Stimulated activated naive CD8-positive, alpha-beta T cell treated with anti-CD3 and anti-CD28 coated beads, Interleukin-15, amount 100 ng/mL, for 72 hours (primary cell): ENCODE results near the gene PNLIPRP3.
A peak's percentile ranks its signal among the peaks of the same experiment; 100 is the strongest.
"Not testable (repeated sequence)": the region's sequence is repeated elsewhere in the genome, so short reads cannot be mapped to it uniquely, and the experiment has no call there.

Source experiments
- ATAC-seq: fragments of 150-1000 bp; cut with Tn5 transposase; 2 replicates; pipeline ENCODE4 v1.10.0; 2021; ENCODE audit warnings: mild to moderate bottlenecking, moderate library complexity
- DNase-seq, 2 donors: peaks; one replicate each; pipeline ENCODE4 v3.0.0; 2021 to 2022
- H3K27ac Mint-ChIP-seq, 2 donors: one replicate each; pipeline ENCODE4 v1.8.0; 2022; ENCODE audit warnings: mild to moderate bottlenecking in 2 of 2, mixed read lengths in 2 of 2, moderate library complexity in 2 of 2
- H3K27me3 Mint-ChIP-seq: one replicate; pipeline ENCODE4 v1.8.0; 2022; ENCODE audit warnings: mixed read lengths
- H3K4me1 Mint-ChIP-seq: one replicate; pipeline ENCODE4 v1.8.0; 2022; ENCODE audit warnings: mild to moderate bottlenecking, mixed read lengths
- H3K4me3 Mint-ChIP-seq, 2 donors: one replicate each; pipeline ENCODE4 v1.8.0; 2022; ENCODE audit warnings: mild to moderate bottlenecking in 2 of 2, mixed read lengths in 2 of 2, moderate library complexity in 1 of 2
- H3K9me3 Mint-ChIP-seq, 2 donors: one replicate each; pipeline ENCODE4 v1.8.0; 2022; ENCODE audit warnings: mixed read lengths in 2 of 2

Gene PNLIPRP3

GRCh38 chr10:116427671-116428070, at the start of gene PNLIPRP3:
TSS of gene PNLIPRP3 (plus strand) at chr10:116427847. CDS start at chr10:116428013, 166 bp downstream.
- H3K4me1 Mint-ChIP-seq, result no peaks in the 10 kb centered on the region
- H3K9me3 Mint-ChIP-seq, result no peaks in the 10 kb centered on the region
- DNase-seq (no peak), ATAC-seq (no peak)
- H3K4me3 Mint-ChIP-seq, result no peak within 1 kb of the TSS
- no peak within 1 kb of the TSS for H3K27ac Mint-ChIP-seq
- H3K27me3 Mint-ChIP-seq, result no peaks in the 10 kb centered on the region

GRCh38 chr10:116382290-116382689, 45.4 kb upstream of the PNLIPRP3 start:
- H3K4me3 Mint-ChIP-seq, result no peak overlapping the region
- ATAC-seq, result no peak
- no peaks in the 10 kb centered on the region for H3K9me3 Mint-ChIP-seq
- H3K27me3 Mint-ChIP-seq, result no peaks in the 10 kb centered on the region
- no peak for DNase-seq
- H3K27ac Mint-ChIP-seq, result no peak overlapping the region
- no peaks in the 10 kb centered on the region for H3K4me1 Mint-ChIP-seq

- ATAC-seq (peak; percentile 26), DNase-seq (no peak)
- no peak overlapping the region for H3K27ac Mint-ChIP-seq
- H3K27me3 Mint-ChIP-seq, result peaks cover 8% of the 10 kb centered on the region
- H3K4me1 Mint-ChIP-seq, result no peaks in the 10 kb centered on the region
- H3K4me3 Mint-ChIP-seq, result no peak overlapping the region
- H3K9me3 Mint-ChIP-seq, result no peaks in the 10 kb centered on the region
Observed at GRCh38 chr10:116385311-116385710, 42.3 kb upstream of the PNLIPRP3 start.

GRCh38 chr10:116385994-116386809, 41.4 kb upstream of the PNLIPRP3 start:
- no peak overlapping the region for H3K27ac Mint-ChIP-seq
- H3K4me1 Mint-ChIP-seq, result no peaks in the 10 kb centered on the region
- H3K27me3 Mint-ChIP-seq, result peaks cover 16% of the 10 kb centered on the region
- H3K9me3 Mint-ChIP-seq, result no peaks in the 10 kb centered on the region
- no peak overlapping the region for H3K4me3 Mint-ChIP-seq
- DNase-seq, result no peak
- no peak for ATAC-seq

- peak; percentile 37 for ATAC-seq
- not testable (repeated sequence) for H3K4me1 Mint-ChIP-seq, H3K27ac Mint-ChIP-seq, DNase-seq, H3K4me3 Mint-ChIP-seq, H3K9me3 Mint-ChIP-seq
- peaks cover 32% of the 10 kb centered on the region for H3K27me3 Mint-ChIP-seq
Observed at GRCh38 chr10:116393246-116393831, 34.3 kb upstream of the PNLIPRP3 start.

- H3K27me3 Mint-ChIP-seq, result peaks cover 28% of the 10 kb centered on the region
- H3K4me1 Mint-ChIP-seq, result no peaks in the 10 kb centered on the region
- no peak for DNase-seq
- ATAC-seq, result no peak
- no peak overlapping the region for H3K27ac Mint-ChIP-seq
- H3K4me3 Mint-ChIP-seq, result no peak overlapping the region
- no peaks in the 10 kb centered on the region for H3K9me3 Mint-ChIP-seq
Observed at GRCh38 chr10:116395223-116395985, 32.2 kb upstream of the PNLIPRP3 start.

- H3K27ac Mint-ChIP-seq, result no peak overlapping the region
- no peak for DNase-seq
- H3K27me3 Mint-ChIP-seq, result peaks cover 30% of the 10 kb centered on the region
- no peaks in the 10 kb centered on the region for H3K9me3 Mint-ChIP-seq
- H3K4me1 Mint-ChIP-seq, result no peaks in the 10 kb centered on the region
- no peak for ATAC-seq
- H3K4me3 Mint-ChIP-seq, result no peak overlapping the region
Observed at GRCh38 chr10:116398224-116398623, 29.4 kb upstream of the PNLIPRP3 start.

GRCh38 chr10:116402858-116403257, 24.8 kb upstream of the PNLIPRP3 start:
- ATAC-seq (no peak), DNase-seq (no peak)
- no peaks in the 10 kb centered on the region for H3K4me1 Mint-ChIP-seq
- H3K9me3 Mint-ChIP-seq, result peaks cover 0 to 5% of the 10 kb centered on the region in 2 donors
- H3K27me3 Mint-ChIP-seq, result peaks cover 26% of the 10 kb centered on the region
- H3K4me3 Mint-ChIP-seq, result no peak overlapping the region
- no peak overlapping the region for H3K27ac Mint-ChIP-seq

GRCh38 chr10:116403740-116404250, 23.9 kb upstream of the PNLIPRP3 start:
- Mint-ChIP-seq H3K27ac (no peak overlapping the region), H3K4me3 (no peak overlapping the region)
- DNase-seq, result no peak

GRCh38 chr10:116408719-116409118, 18.9 kb upstream of the PNLIPRP3 start:
- no peaks in the 10 kb centered on the region for H3K4me1 Mint-ChIP-seq

More at GRCh38 chr10:116403740-116404250, 23.9 kb upstream of the PNLIPRP3 start:
- H3K4me1 Mint-ChIP-seq, result no peaks in the 10 kb centered on the region
- H3K9me3 Mint-ChIP-seq, result peaks cover 0 to 5% of the 10 kb centered on the region in 2 donors
- no peak for ATAC-seq
- peaks cover 20% of the 10 kb centered on the region for H3K27me3 Mint-ChIP-seq

GRCh38 chr10:116410351-116410750, 17.3 kb upstream of the PNLIPRP3 start:
- Mint-ChIP-seq H3K27me3 (peaks cover 19% of the 10 kb centered on the region), H3K9me3 (peaks cover 0 to 5% of the 10 kb centered on the region in 2 donors), H3K27ac (no peak overlapping the region), H3K4me1 (no peaks in the 10 kb centered on the region), H3K4me3 (no peak overlapping the region)
- no peak for DNase-seq
- no peak for ATAC-seq

More at GRCh38 chr10:116408719-116409118, 18.9 kb upstream of the PNLIPRP3 start:
- no peak overlapping the region for H3K4me3 Mint-ChIP-seq
- peaks cover 0 to 5% of the 10 kb centered on the region in 2 donors for H3K9me3 Mint-ChIP-seq
- ATAC-seq (no peak), DNase-seq (no peak)
- no peak overlapping the region for H3K27ac Mint-ChIP-seq
- peaks cover 19% of the 10 kb centered on the region for H3K27me3 Mint-ChIP-seq

GRCh38 chr10:116417821-116418220, 9.8 kb upstream of the PNLIPRP3 start:
- no peak overlapping the region for H3K4me3 Mint-ChIP-seq
- H3K4me1 Mint-ChIP-seq, result no peaks in the 10 kb centered on the region
- H3K27me3 Mint-ChIP-seq, result peaks cover 15% of the 10 kb centered on the region
- DNase-seq (no peak), ATAC-seq (no peak)
- H3K27ac Mint-ChIP-seq, result no peak overlapping the region
- H3K9me3 Mint-ChIP-seq, result no peaks in the 10 kb centered on the region

- ATAC-seq (no peak), DNase-seq (no peak)
- Mint-ChIP-seq H3K9me3 (no peaks in the 10 kb centered on the region), H3K4me1 (no peaks in the 10 kb centered on the region), H3K4me3 (no peak overlapping the region), H3K27me3 (peaks cover 10% of the 10 kb centered on the region), H3K27ac (no peak overlapping the region)
Observed at GRCh38 chr10:116418389-116418788, 9.3 kb upstream of the PNLIPRP3 start.

GRCh38 chr10:116421815-116422214, 5.8 kb upstream of the PNLIPRP3 start:
- ATAC-seq (no peak), DNase-seq (no peak)
- Mint-ChIP-seq H3K27ac (no peak overlapping the region), H3K27me3 (peaks cover 3% of the 10 kb centered on the region), H3K4me1 (no peaks in the 10 kb centered on the region), H3K9me3 (no peaks in the 10 kb centered on the region), H3K4me3 (no peak overlapping the region)

- ATAC-seq (no peak), DNase-seq (no peak)
- Mint-ChIP-seq H3K4me3 (no peak overlapping the region), H3K27me3 (no peaks in the 10 kb centered on the region), H3K4me1 (no peaks in the 10 kb centered on the region), H3K27ac (no peak overlapping the region), H3K9me3 (no peaks in the 10 kb centered on the region)
Observed at GRCh38 chr10:116429288-116429977, 1.8 kb downstream of the PNLIPRP3 start.
